HG02798 (cell line): ENCODE measurements around the gene XRCC6.
A peak's percentile ranks its signal among the peaks of the same experiment; 100 is the strongest.
"Not testable (repeated sequence)": the region's sequence is repeated elsewhere in the genome, so short reads cannot be mapped to it uniquely, and the experiment has no call there.

ENCODE experiments used
- ATAC-seq: cut with Tn5 transposase; IDR thresholded peaks from one replicate; pipeline ENCODE4 v1.9.1; 2021; ENCODE audit warnings: mild to moderate bottlenecking; ENCODE audit not compliant: unreplicated experiment, poor library complexity

Gene XRCC6

GRCh38 chr22:41682033-41682807, 61.1 kb downstream of the XRCC6 start:
- ATAC-seq: peak; percentile 86

- no peak for ATAC-seq
Measured at GRCh38 chr22:41683052-41683451, 62.0 kb downstream of the XRCC6 start.

GRCh38 chr22:41683616-41684015, 62.5 kb downstream of the XRCC6 start:
- no peak for ATAC-seq

- ATAC-seq: no peak
Measured at GRCh38 chr22:41684194-41684593, 63.1 kb downstream of the XRCC6 start.

GRCh38 chr22:41686890-41687289, 65.8 kb downstream of the XRCC6 start:
- not testable (repeated sequence) for ATAC-seq

GRCh38 chr22:41687901-41688364, 66.8 kb downstream of the XRCC6 start:
- no peak for ATAC-seq

- peak; percentile 93 for ATAC-seq
Measured at GRCh38 chr22:41688365-41689211, 67.5 kb downstream of the XRCC6 start, which contains the start of gene SNU13. Gene SNU13 (minus strand): TSS chr22:41688867. CDS start chr22:41688796, 71 bp downstream.

- ATAC-seq: no peak
Measured at GRCh38 chr22:41690476-41690875, 69.4 kb downstream of the XRCC6 start.

GRCh38 chr22:41695211-41695610, 74.1 kb downstream of the XRCC6 start:
- ATAC-seq: no peak

GRCh38 chr22:41696703-41697102, 75.6 kb downstream of the XRCC6 start:
- ATAC-seq: no peak

- no peak for ATAC-seq
Measured at GRCh38 chr22:41697126-41697775, 76.2 kb downstream of the XRCC6 start.

- ATAC-seq: no peak
Measured at GRCh38 chr22:41699264-41700107, 78.4 kb downstream of the XRCC6 start, which contains the start of gene MEI1. Gene MEI1 (plus strand): TSS chr22:41699503. CDS start chr22:41699539, 36 bp downstream.

GRCh38 chr22:41700108-41700364, 78.9 kb downstream of the XRCC6 start:
- ATAC-seq: no peak

- ATAC-seq: no peak
Measured at GRCh38 chr22:41702763-41703162, 81.7 kb downstream of the XRCC6 start.

- no peak for ATAC-seq
Measured at GRCh38 chr22:41709341-41709740, 88.2 kb downstream of the XRCC6 start.

- ATAC-seq: no peak
Measured at GRCh38 chr22:41713004-41713403, 91.9 kb downstream of the XRCC6 start.
